Measurements from ENCODE around the gene JMY.

GRCh38 chr5:79267180-79267579, 31.2 kb downstream of the JMY start:
- no peak for TF ChIP-seq EZH2 (IDR thresholded peaks at IDR 0.05)
- TF ChIP-seq POLR2AphosphoS5 (IDR thresholded peaks at IDR 0.05; ENCODE audit: borderline replicate concordance, low read depth, low read length): no peak
- no peak for TF ChIP-seq FOXP2 (optimal IDR thresholded peaks at IDR 0.05; ENCODE audit: control extremely low read depth, extremely low read length, insufficient read depth)
